Stimulated activated naive CD8-positive, alpha-beta T cell treated with anti-CD3 and anti-CD28 coated beads, Interleukin-15, amount 100 ng/mL, for 72 hours (primary cell): Measurements from ENCODE around the gene TSPAN1.

Experiments
- ATAC-seq: fragments of 150-1000 bp; cut with Tn5 transposase; 2 replicates; pipeline ENCODE4 v1.10.0; 2021; ENCODE audit warnings: mild to moderate bottlenecking, moderate library complexity
- DNase-seq, 2 donors: peaks; one replicate each; pipeline ENCODE4 v3.0.0; 2021 to 2022
- H3K27ac Mint-ChIP-seq, 2 donors: one replicate each; pipeline ENCODE4 v1.8.0; 2022; ENCODE audit warnings: mild to moderate bottlenecking in 2 of 2, mixed read lengths in 2 of 2, moderate library complexity in 2 of 2
- H3K27me3 Mint-ChIP-seq: one replicate; pipeline ENCODE4 v1.8.0; 2022; ENCODE audit warnings: mixed read lengths
- H3K4me1 Mint-ChIP-seq: one replicate; pipeline ENCODE4 v1.8.0; 2022; ENCODE audit warnings: mild to moderate bottlenecking, mixed read lengths
- H3K4me3 Mint-ChIP-seq, 2 donors: one replicate each; pipeline ENCODE4 v1.8.0; 2022; ENCODE audit warnings: mild to moderate bottlenecking in 2 of 2, mixed read lengths in 2 of 2, moderate library complexity in 1 of 2
- H3K9me3 Mint-ChIP-seq, 2 donors: one replicate each; pipeline ENCODE4 v1.8.0; 2022; ENCODE audit warnings: mixed read lengths in 2 of 2

TSPAN1 gene

GRCh38 chr1:46192171-46192570, 17.3 kb downstream of the TSPAN1 start:
- no peaks in the 10 kb centered on the region for H3K27me3 Mint-ChIP-seq
- peaks cover 13% of the 10 kb centered on the region for H3K4me1 Mint-ChIP-seq
- DNase-seq: no peak
- H3K4me3 Mint-ChIP-seq: no peak overlapping the region
- H3K9me3 Mint-ChIP-seq: no peaks in the 10 kb centered on the region
- no peak for ATAC-seq
- H3K27ac Mint-ChIP-seq: no peak overlapping the region

DNA sequence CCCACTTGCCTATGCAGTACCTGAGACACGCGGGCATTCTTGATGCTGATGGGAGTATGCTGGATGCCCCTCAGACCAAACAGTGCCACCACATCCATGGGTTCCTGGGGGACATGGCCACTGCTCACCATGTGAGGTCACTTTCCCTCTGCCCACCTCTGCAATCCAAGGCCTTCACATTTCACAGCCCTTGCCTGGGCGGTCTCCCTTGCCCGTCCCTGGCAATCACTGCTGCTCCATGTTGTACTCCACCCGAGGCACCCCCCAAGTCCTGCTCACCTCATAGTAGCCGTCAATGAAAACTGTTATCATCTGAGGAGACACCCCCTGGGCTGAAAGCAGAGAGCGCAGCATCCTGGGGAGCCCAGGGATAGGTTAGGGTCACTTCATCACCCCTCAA, 18.4 kb downstream of the TSPAN1 start:
- ATAC-seq (no peak), DNase-seq (no peak)
- Mint-ChIP-seq H3K4me1 (peaks cover 19% of the 10 kb centered on the region), H3K4me3 (no peak overlapping the region), H3K9me3 (no peaks in the 10 kb centered on the region), H3K27ac (peak overlapping the region in 1 of 2 donors; percentile 26), H3K27me3 (no peaks in the 10 kb centered on the region)

DNA sequence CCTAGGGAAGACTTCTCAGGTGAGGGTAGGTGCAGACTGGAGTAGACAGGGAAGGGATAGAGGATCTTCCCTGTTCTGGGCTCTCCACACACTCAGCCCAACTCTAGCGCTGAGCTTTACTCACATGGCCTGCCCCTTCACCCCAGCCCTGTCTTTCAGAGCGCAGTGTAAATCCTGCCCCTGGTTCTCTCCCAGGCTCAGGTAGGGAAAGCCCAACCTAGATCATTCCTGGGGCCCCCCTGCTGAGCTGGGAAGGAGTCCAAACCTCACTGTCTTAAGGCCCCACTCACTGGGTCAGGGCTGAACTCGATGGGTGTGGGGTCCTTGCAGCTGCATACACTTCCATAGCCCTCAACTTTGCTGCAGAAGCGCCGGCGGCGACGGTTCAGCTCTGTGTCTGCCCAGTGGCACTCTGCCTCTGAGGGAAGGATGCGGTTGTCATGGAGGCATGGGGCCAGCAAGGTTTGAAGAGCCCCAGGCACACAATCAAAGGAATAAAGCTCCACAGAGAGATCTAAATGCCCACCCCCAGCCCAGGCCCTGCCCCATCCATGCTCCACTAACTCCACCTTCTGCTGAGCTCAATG, 19.2 kb downstream of the TSPAN1 start:
- ATAC-seq (no peak), DNase-seq (no peak)
- peaks cover 19% of the 10 kb centered on the region for H3K4me1 Mint-ChIP-seq
- no peak overlapping the region for H3K4me3 Mint-ChIP-seq
- no peaks in the 10 kb centered on the region for H3K9me3 Mint-ChIP-seq
- no peak overlapping the region for H3K27ac Mint-ChIP-seq
- H3K27me3 Mint-ChIP-seq: no peaks in the 10 kb centered on the region

- no peak overlapping the region for H3K27ac Mint-ChIP-seq
- peaks cover 19% of the 10 kb centered on the region for H3K4me1 Mint-ChIP-seq
- DNase-seq: no peak
- ATAC-seq: no peak
- H3K9me3 Mint-ChIP-seq: no peaks in the 10 kb centered on the region
- H3K4me3 Mint-ChIP-seq: no peak overlapping the region
- no peaks in the 10 kb centered on the region for H3K27me3 Mint-ChIP-seq
These were observed 19.8 kb downstream of the TSPAN1 start for GRCh38 chr1:46194641-46195193.

DNA sequence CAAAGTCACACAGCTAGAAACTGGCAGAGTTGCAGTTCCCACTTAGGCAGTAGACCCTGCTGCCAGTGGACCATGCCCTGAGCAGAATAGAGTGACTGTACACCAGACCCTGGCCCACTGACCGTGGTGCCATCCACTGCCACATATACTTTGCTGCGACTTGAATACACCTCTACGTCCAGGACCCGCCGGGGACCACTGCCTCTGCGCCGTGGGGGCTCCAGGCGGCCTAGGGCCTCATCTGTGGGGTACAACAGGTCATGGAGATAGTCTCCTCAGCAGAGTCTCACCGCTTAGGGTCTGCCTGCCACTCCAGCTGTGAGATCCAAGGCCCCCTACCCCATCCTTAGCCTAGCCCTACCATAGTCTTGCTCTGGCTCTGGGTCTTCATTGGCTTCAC, 21.7 kb downstream of the TSPAN1 start:
- no peak overlapping the region for H3K27ac Mint-ChIP-seq
- H3K9me3 Mint-ChIP-seq: no peaks in the 10 kb centered on the region
- H3K27me3 Mint-ChIP-seq: no peaks in the 10 kb centered on the region
- ATAC-seq (no peak), DNase-seq (no peak)
- H3K4me3 Mint-ChIP-seq: peak overlapping the region; percentile 56 to 85
- H3K4me1 Mint-ChIP-seq: peaks cover 19% of the 10 kb centered on the region

DNA sequence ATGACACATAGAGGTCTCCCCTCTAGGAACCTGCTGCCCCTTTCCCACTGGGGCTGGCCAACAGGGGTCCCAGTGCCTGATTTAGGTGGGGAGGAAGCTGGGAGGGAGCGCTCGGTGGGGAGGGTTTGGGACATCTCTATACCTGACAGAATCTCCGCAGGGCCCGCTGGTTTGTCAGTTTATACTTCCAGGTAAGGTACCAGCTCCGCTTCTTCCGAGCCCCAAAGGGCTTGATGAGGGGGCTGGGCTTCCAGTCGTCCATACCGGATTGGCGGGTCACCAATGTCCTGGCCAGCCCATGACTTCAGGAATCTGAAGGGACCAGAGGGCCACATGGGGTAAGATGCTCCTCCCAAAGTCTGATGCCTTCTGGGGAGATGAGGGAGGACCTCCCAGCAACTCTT, 22.7 kb downstream of the TSPAN1 start:
- no peak for ATAC-seq

GRCh38 chr1:46197964-46198811, 23.3 kb downstream of the TSPAN1 start, which contains the start of gene POMGNT1:
POMGNT1 (minus strand) TSS chr1:46198434; CDS start chr1:46197821, 613 bp downstream.
- peak within 1 kb of the TSS; percentile 79 to 86 for H3K4me3 Mint-ChIP-seq
- H3K27me3 Mint-ChIP-seq: peaks cover 6% of the 10 kb centered on the region
- ATAC-seq (peak; percentile 96), DNase-seq (peak; percentile 75 to 85)
- peaks cover 28% of the 10 kb centered on the region for H3K4me1 Mint-ChIP-seq
- peak within 1 kb of the TSS; percentile 92 to 94 for H3K27ac Mint-ChIP-seq
- H3K9me3 Mint-ChIP-seq: no peaks in the 10 kb centered on the region

More for the DNA sequence above, 22.7 kb downstream of the TSPAN1 start:
- Mint-ChIP-seq H3K9me3 (no peaks in the 10 kb centered on the region), H3K4me1 (peaks cover 22% of the 10 kb centered on the region), H3K27me3 (peaks cover under 1% of the 10 kb centered on the region), H3K27ac (peak overlapping the region in 1 of 2 donors; percentile 94), H3K4me3 (peak overlapping the region; percentile 79 to 85)
- no peak for DNase-seq

- DNase-seq: no peak
- H3K27ac Mint-ChIP-seq: no peak overlapping the region
- peaks cover 39% of the 10 kb centered on the region for H3K4me1 Mint-ChIP-seq
- no peaks in the 10 kb centered on the region for H3K9me3 Mint-ChIP-seq
- peak overlapping the region; percentile 79 to 86 for H3K4me3 Mint-ChIP-seq
- ATAC-seq: no peak
- peaks cover 17% of the 10 kb centered on the region for H3K27me3 Mint-ChIP-seq
These were observed 24.4 kb downstream of the TSPAN1 start for GRCh38 chr1:46199233-46199749.

GRCh38 chr1:46203738-46204405, 29.0 kb downstream of the TSPAN1 start:
- H3K27me3 Mint-ChIP-seq: peaks cover 17% of the 10 kb centered on the region
- H3K4me1 Mint-ChIP-seq: peaks cover 21% of the 10 kb centered on the region
- ATAC-seq (peak; percentile 3), DNase-seq (no peak)
- no peaks in the 10 kb centered on the region for H3K9me3 Mint-ChIP-seq
- H3K27ac Mint-ChIP-seq: peak overlapping the region; percentile 19 to 20
- H3K4me3 Mint-ChIP-seq: peak overlapping the region; percentile 87 to 96

GRCh38 chr1:46204406-46204742, 29.5 kb downstream of the TSPAN1 start:
- no peak overlapping the region for H3K4me3 Mint-ChIP-seq
- DNase-seq: no peak
- peaks cover 21% of the 10 kb centered on the region for H3K4me1 Mint-ChIP-seq
- ATAC-seq: no peak
- H3K9me3 Mint-ChIP-seq: no peaks in the 10 kb centered on the region
- H3K27ac Mint-ChIP-seq: no peak overlapping the region
- peaks cover 17% of the 10 kb centered on the region for H3K27me3 Mint-ChIP-seq

- Mint-ChIP-seq H3K4me1 (peaks cover 21% of the 10 kb centered on the region), H3K27ac (no peak overlapping the region), H3K4me3 (no peak overlapping the region)
These were observed 30.3 kb downstream of the TSPAN1 start for GRCh38 chr1:46205141-46205540.

DNA sequence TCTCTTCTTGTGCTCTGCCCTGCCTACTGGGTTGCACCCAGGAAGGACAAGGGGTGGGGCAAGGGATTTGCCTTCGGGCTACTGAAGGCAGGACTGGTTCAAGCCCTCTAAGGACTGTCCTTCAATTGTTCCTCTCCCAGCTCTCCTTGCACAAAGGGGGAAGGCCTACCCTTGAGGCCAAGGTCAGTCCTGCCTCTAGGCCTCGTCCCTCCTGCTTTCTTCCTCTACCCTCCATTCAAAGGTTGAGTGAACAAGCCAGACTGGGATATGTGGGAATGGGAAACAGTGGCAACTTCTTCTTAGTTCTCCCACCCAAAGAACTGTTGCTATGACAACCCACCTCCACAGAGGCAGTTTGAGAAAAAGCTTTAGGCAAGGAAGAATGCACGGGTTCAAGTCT, 30.9 kb downstream of the TSPAN1 start:
- no peak for DNase-seq
- no peaks in the 10 kb centered on the region for H3K9me3 Mint-ChIP-seq
- ATAC-seq: no peak
- H3K27me3 Mint-ChIP-seq: peaks cover 17% of the 10 kb centered on the region
- no peak overlapping the region for H3K27ac Mint-ChIP-seq
- peaks cover 21% of the 10 kb centered on the region for H3K4me1 Mint-ChIP-seq
- H3K4me3 Mint-ChIP-seq: no peak overlapping the region

More at GRCh38 chr1:46205141-46205540, 30.3 kb downstream of the TSPAN1 start:
- no peak for ATAC-seq
- DNase-seq: no peak
- Mint-ChIP-seq H3K27me3 (peaks cover 17% of the 10 kb centered on the region), H3K9me3 (no peaks in the 10 kb centered on the region)

- Mint-ChIP-seq H3K27me3 (peaks cover 17% of the 10 kb centered on the region), H3K4me3 (no peak overlapping the region), H3K9me3 (no peaks in the 10 kb centered on the region), H3K27ac (peak overlapping the region in 1 of 2 donors; percentile 89), H3K4me1 (peaks cover 21% of the 10 kb centered on the region)
- no peak for ATAC-seq
- no peak for DNase-seq
These were observed 31.5 kb downstream of the TSPAN1 start for GRCh38 chr1:46206399-46206798.

- Mint-ChIP-seq H3K27me3 (no peaks in the 10 kb centered on the region), H3K9me3 (no peaks in the 10 kb centered on the region), H3K27ac (peak overlapping the region in 1 of 2 donors; percentile 85), H3K4me1 (no peaks in the 10 kb centered on the region), H3K4me3 (no peak overlapping the region)
- DNase-seq: no peak
- no peak for ATAC-seq
These were observed 35.7 kb downstream of the TSPAN1 start for GRCh38 chr1:46210561-46210960.

DNA sequence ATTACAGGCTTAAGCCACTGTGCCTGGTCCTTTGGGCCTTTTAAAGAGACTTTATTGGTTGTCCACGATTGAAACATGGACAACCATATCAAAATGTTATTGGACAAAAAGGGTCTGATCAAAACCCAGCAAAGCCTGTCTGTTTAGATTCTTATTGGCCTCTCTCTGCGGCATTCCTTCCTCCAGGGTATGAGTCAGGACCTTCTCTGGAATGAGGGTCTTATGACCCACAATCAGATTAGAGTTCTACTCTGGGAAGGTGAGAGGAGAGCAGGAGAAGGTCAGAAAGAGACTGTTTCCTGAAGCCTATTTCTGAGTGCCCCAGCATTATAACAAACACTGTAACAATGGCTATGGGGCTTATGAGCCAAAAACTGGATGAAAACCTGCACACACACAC, 36.2 kb downstream of the TSPAN1 start:
- ATAC-seq (no peak), DNase-seq (no peak)
- H3K27ac Mint-ChIP-seq: no peak overlapping the region
- no peaks in the 10 kb centered on the region for H3K9me3 Mint-ChIP-seq
- H3K4me3 Mint-ChIP-seq: no peak overlapping the region
- no peaks in the 10 kb centered on the region for H3K27me3 Mint-ChIP-seq
- no peaks in the 10 kb centered on the region for H3K4me1 Mint-ChIP-seq
